Measurements from ENCODE around the gene NUP42.

The NUP42 gene

DNA sequence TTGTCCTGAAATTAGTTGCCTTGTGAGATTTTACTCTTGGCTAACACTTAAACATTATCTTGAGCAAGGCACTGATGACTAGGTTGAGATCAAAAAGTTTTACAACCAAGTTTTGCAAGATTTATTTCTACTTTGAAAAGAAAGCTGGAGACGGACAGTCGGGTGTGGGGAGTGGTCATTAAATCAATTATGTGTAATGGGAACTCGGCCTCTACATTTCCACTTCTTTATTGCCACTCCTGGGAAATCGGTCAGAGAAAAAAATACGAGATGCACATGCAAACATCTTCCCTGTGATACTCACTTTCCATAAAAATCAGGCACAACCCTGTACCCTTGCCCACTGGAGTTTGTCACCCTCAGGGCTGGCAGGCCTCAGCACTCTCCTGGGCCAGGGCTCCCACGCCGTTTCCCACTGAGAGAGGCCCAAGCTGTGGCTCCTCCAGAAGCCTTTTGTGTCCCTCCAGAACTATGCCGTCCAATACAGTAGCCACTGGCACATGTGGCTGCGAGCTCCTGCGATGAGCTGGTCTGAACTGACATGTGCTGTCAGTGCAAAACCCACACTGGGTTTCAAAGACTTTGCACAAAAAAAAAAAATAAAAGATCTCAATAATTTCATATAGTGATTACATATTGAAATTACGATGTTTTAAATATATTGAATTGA, 57.3 kb downstream of the NUP42 start:
- DNase-seq = no peak

- no peak for DNase-seq
Measured at GRCh38 chr7:23239698-23240097, 57.9 kb downstream of the NUP42 start.

- peak; percentile 93 for DNase-seq
Measured at GRCh38 chr7:23242321-23242720, 60.5 kb downstream of the NUP42 start.

DNA sequence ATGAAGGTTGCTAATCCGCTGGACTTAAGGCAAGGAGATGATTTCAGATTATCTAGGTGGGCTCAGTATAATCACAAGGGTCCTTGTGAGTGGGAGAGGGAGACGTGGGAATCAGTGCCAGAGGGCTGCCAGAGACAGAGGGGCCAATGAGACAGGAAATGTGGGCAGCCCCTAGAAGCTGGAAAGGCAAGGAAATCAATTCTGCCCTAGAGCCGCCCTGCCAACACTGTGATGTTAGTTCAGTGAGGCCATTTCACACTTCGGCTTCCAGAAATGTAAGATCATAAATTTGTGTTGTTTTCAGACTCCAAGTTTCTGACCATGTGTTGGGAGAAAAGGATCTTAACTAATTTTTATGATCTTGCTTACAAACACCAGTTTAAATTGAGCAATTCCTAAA, 61.1 kb downstream of the NUP42 start:
- DNase-seq = no peak

DNA sequence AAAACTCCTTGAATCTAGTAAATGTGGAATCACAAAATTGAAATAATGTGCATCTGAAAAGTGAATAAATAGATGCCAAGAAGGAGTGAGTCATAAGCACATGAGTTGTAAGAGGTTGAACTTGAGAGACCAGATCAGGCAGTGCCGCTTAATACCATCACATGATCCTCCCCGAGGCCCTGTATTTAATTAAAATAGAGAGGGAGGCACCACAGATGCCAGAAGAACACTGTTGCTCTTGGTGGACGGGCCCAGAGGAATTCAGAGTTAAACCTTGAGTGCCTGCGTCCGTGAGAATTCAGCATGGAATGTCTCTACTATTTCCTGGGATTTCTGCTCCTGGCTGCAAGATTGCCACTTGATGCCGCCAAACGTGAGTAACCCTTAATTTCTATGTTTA, 64.7 kb downstream of the NUP42 start, which contains the start of gene GPNMB:
TSS of gene GPNMB (plus strand) at position 221 of the 400 bp plus-strand sequence. CDS start at position 304, 83 bp downstream.
- peak; percentile 87 for DNase-seq

DNA sequence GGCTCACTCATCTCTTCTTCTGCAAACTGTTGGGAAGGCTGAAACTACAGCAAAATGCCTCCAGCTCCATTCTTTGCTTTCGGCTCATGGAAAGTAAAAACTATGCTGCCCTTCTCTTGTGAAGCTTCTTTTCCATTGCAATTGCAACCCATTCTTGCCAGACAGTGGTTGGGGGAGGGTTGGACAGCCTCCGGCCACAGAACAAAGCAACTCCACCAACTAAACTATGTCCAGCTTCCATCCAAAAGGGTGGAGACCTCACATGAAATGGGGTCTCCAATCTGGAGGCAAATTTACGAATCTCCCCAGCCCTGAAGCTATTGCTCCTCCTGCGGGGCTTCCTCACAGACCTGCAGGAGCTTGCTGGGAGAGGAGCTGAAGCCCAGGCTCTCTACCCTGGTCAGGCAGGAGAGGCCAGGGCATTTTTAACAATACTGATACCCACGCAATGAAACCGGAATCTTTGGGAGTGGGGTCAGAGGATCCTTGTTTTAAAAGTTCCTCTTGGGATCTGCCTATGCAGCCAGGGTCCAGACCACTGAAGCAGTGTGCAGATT, 65.3 kb downstream of the NUP42 start:
- no peak for DNase-seq

GRCh38 chr7:23247603-23248335, 65.9 kb downstream of the NUP42 start:
- DNase-seq = peak; percentile 91

DNA sequence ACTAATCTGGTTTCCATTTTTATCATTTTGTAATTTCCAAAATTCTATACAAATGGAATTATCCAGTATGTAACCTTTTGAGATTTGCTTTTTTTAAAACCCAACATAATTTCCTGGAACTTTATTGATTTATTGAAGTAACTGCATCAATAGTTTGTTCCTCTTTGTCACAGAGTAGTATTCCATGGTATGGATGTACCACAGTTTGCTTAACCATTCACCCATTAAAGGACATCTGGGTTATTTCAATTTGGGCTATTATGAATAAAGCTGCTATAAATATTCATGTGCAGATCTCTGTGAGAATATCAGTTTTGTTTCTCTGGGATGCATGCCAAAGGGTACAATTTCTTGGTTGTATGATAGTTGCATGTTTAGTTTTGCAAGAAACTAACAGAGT, 67.6 kb downstream of the NUP42 start:
- DNase-seq = no peak
